DND-41 (cell line): ENCODE results near the gene SETD1A.

Experiments used
- ATAC-seq: fragments of 200-7000 bp; cut with Tn5 transposase; 3 replicates; pipeline ENCODE4 v1.9.1; 2021; ENCODE audit warnings: low read depth; ENCODE audit not compliant: insufficient read depth
- DNase-seq: peaks from one replicate; pipeline ENCODE4 v3.0.0-alpha.2; 2020
- H2AFZ ChIP-seq: 2 replicates; pipeline ENCODE4 v1.6.0; 2012; ENCODE audit warnings: low read depth, low read length
- H3K27ac ChIP-seq: 2 replicates; pipeline ENCODE4 v1.5.1; 2012; ENCODE audit warnings: low read length, inconsistent platforms
- H3K27me3 ChIP-seq: fragments of 200-600 bp; sonication (generic); 2 replicates; pipeline ENCODE4 v1.6.0; 2012; ENCODE audit warnings: low read length, mild to moderate bottlenecking, inconsistent platforms; ENCODE audit not compliant: insufficient read depth, poor library complexity
- H3K36me3 ChIP-seq: 2 replicates; pipeline ENCODE4 v1.5.1; 2012; ENCODE audit warnings: low read length, inconsistent platforms; ENCODE audit not compliant: insufficient read depth
- H3K4me1 ChIP-seq: 2 replicates; pipeline ENCODE4 v1.5.1; 2012; ENCODE audit warnings: mild to moderate bottlenecking, low read length; ENCODE audit not compliant: insufficient read depth
- H3K4me2 ChIP-seq: 2 replicates; pipeline ENCODE4 v1.6.0; 2012; ENCODE audit warnings: mild to moderate bottlenecking, moderate library complexity, low read length, inconsistent platforms; ENCODE audit not compliant: insufficient read depth
- H3K4me3 ChIP-seq, 2 experiments: fragments of 200-600 bp in 1 of 2; shearing (Covaris generic) in 1 of 2; 2 replicates each; pipeline ENCODE4 v1.5.1; 2012 to 2016; ENCODE audit warnings: inconsistent platforms in 2 of 2, low read length in 2 of 2, mild to moderate bottlenecking in 2 of 2, low read depth in 1 of 2, moderate library complexity in 1 of 2
- H3K79me2 ChIP-seq: 2 replicates; pipeline ENCODE4 v1.6.0; 2012; ENCODE audit warnings: low read length, inconsistent platforms; ENCODE audit not compliant: insufficient read depth
- H3K9ac ChIP-seq: 2 replicates; pipeline ENCODE4 v1.6.0; 2012; ENCODE audit warnings: low read depth, mild to moderate bottlenecking, inconsistent platforms, low read length, moderate library complexity
- H3K9me3 ChIP-seq: 2 replicates; pipeline ENCODE4 v1.5.1; 2012; ENCODE audit warnings: low read length, moderate library complexity, mild to moderate bottlenecking, inconsistent platforms; ENCODE audit not compliant: insufficient read depth, severe bottlenecking
- H4K20me1 ChIP-seq: 2 replicates; pipeline ENCODE4 v1.6.0; 2012; ENCODE audit warnings: low read length; ENCODE audit not compliant: insufficient read depth
- EZH2 ChIP-seq: IDR thresholded peaks from 3 replicates; pipeline ENCODE4 v1.6.1; 2012; ENCODE audit warnings: borderline replicate concordance, low read depth, mild to moderate bottlenecking, moderate library complexity, low read length, inconsistent platforms; ENCODE audit not compliant: severe bottlenecking
- TF ChIP-seq, protein P1 (sequence below): IDR thresholded peaks from 2 replicates; pipeline ENCODE4 v1.5.1; 2012; ENCODE audit warnings: borderline replicate concordance, low read length, moderate library complexity, mild to moderate bottlenecking; ENCODE audit not compliant: poor library complexity, severe bottlenecking; ENCODE audit errors: extremely low read depth

Gene SETD1A

DNA sequence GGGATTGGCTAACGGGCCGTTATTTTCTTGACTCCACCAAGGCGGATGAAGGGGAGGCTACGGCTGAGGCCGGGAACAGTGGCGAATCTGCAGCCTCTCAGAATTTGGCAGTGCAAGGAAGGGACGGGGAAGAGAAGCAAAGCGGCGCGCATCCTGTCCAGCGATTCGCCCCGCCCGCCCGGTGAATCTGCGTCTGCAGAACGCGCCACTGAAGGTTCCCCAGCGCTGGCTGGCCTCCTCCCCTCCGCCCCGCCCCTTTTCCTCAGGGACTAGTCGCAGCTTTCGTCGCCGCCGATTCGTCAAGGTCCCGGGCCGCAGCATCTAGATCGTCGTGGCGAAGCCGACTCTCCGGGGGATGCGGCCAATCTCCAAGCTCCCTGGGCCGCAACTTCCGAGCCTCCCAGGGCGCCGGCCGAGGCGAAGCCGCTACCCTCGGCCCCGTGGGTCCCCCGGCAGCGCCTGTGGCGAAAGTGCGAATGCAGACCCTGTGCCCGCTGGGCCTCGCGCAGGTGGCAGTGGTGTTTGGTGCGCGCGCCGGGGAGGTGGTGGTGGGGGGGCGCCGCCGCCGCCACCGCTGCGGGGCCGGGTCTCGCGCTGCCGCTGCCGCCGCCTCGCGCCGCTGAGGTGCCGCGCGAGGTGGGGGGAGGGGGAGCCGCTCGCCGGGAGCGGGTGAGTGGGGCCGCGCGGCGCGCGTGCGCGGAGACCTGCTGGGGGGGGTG is at the start of gene SETD1A:
Gene SETD1A, plus strand, starts transcription at position 299 of the 719 bp plus-strand sequence. CDS start 978 bp downstream, outside the sequence.
- Histone ChIP-seq H3K27me3 (no peaks in the 10 kb centered on the region), H3K79me2 (peaks cover 30% of the 10 kb centered on the region), H3K36me3 (peaks cover 41% of the 10 kb centered on the region), H3K4me1 (peaks cover 36% of the 10 kb centered on the region), H4K20me1 (peaks cover 20% of the 10 kb centered on the region), H3K4me2 (peak within 1 kb of the TSS; percentile 99), H3K4me3 (peak within 1 kb of the TSS; percentile 59 to 72), H3K9ac (peak within 1 kb of the TSS; percentile 96), H3K9me3 (no peaks in the 10 kb centered on the region), H2AFZ (peak within 1 kb of the TSS; percentile 97), H3K27ac (peak within 1 kb of the TSS; percentile 97)
- TF ChIP-seq EZH2: no peak
- TF ChIP-seq, protein P1, sequence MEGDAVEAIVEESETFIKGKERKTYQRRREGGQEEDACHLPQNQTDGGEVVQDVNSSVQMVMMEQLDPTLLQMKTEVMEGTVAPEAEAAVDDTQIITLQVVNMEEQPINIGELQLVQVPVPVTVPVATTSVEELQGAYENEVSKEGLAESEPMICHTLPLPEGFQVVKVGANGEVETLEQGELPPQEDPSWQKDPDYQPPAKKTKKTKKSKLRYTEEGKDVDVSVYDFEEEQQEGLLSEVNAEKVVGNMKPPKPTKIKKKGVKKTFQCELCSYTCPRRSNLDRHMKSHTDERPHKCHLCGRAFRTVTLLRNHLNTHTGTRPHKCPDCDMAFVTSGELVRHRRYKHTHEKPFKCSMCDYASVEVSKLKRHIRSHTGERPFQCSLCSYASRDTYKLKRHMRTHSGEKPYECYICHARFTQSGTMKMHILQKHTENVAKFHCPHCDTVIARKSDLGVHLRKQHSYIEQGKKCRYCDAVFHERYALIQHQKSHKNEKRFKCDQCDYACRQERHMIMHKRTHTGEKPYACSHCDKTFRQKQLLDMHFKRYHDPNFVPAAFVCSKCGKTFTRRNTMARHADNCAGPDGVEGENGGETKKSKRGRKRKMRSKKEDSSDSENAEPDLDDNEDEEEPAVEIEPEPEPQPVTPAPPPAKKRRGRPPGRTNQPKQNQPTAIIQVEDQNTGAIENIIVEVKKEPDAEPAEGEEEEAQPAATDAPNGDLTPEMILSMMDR: no peak
- peak; percentile 84 for ATAC-seq
- DNase-seq: peak; percentile 97

DNA sequence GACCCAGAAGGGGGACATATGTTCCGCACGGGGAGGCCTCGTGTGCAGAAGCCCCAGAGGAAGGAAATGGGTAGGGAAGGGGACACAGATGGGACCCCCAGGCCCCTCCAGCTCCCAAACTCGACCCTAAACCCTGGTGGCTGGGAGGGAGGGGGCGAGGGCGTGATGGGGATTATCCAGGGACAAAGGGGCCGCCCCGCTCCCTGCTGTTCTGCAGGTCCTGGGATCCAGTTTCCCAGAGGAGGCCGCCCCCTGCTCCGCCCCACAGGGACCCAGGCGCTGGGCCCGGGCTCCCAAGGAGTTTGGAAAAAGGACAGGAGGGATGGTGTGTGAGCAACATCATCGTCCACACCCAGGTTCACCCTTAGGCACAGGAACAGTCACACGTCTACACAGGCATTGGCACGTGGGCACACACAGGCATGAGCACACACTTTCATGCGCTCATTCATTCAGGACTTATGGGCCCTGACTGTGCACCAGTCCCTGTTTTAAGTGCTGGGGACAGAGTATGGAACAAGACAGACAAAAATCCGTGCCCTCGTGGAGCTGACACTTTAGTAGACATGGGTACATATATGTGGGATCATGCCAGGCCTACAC is 47.0 kb upstream of the SETD1A start:
- H3K36me3 ChIP-seq: no peaks in the 10 kb centered on the region
- ATAC-seq (no peak), DNase-seq (no peak)
- no peaks in the 10 kb centered on the region for H3K4me1 ChIP-seq
- no peak overlapping the region for H3K9ac ChIP-seq
- TF ChIP-seq EZH2: no peak
- H3K9me3 ChIP-seq: no peaks in the 10 kb centered on the region
- no peak overlapping the region for H3K4me2 ChIP-seq
- H2AFZ ChIP-seq: no peak overlapping the region
- H3K27me3 ChIP-seq: no peaks in the 10 kb centered on the region
- H3K4me3 ChIP-seq: no peak overlapping the region
- H4K20me1 ChIP-seq: no peaks in the 10 kb centered on the region
- H3K27ac ChIP-seq: no peak overlapping the region
- no peaks in the 10 kb centered on the region for H3K79me2 ChIP-seq

DNA sequence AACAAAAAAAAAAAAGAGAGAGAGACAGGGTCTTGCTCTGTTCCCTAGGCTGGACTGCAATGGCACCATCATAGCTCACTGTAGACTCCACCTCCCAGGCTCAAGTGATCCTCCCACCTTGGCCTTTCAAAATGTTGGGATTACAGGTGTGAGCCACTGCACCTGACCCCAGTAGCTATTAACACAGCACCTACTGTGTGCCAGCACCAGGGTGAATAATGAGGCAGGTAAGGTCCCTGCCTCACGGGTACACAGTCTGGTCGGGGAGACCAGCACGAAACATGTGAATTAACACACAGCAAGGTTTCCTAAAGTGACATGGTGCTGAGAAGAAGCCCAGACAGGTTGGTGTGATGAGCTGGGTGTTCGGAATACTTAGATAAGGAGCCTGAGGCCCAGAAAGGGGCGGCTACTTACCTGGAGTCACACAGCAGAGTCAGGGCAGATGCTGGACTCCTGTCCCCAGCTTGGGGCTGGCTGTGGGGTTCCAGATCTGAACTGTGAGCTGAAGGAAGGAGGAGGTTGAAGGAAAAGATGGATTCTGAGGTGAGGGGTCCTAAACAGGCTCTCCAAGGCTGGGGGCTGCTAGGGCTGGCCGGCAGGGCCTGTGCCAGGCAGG is 44.7 kb upstream of the SETD1A start:
- no peak overlapping the region for H2AFZ ChIP-seq
- H3K79me2 ChIP-seq: no peaks in the 10 kb centered on the region
- H3K36me3 ChIP-seq: no peaks in the 10 kb centered on the region
- H4K20me1 ChIP-seq: no peaks in the 10 kb centered on the region
- H3K4me2 ChIP-seq: no peak overlapping the region
- H3K9me3 ChIP-seq: no peaks in the 10 kb centered on the region
- ATAC-seq (peak; percentile 17; the same call in 1 of the 3 replicates), DNase-seq (no peak)
- no peaks in the 10 kb centered on the region for H3K27me3 ChIP-seq
- no peak for TF ChIP-seq EZH2
- TF ChIP-seq, protein P1: no peak
- no peaks in the 10 kb centered on the region for H3K4me1 ChIP-seq
- H3K27ac ChIP-seq: no peak overlapping the region
- H3K4me3 ChIP-seq: no peak overlapping the region
- H3K9ac ChIP-seq: no peak overlapping the region

DNA sequence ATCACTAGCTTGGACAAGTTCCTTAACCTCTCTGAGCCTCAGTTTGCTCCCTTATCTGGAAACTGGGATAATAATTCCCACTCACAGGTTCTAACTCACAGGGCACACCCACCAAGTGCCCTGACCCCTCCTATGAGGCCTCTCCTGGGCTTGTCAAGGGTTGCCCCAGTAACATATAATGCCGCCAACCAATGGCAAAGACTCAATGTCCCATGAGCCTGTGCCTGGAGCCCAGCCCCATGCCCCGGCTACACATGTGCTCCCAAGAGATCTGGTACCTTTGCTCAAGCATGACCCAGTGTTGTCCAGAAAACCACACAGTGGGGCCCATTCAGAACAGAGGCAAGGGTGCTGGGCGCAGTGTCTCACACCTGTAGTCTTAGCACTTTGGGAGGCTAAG is 42.7 kb upstream of the SETD1A start:
- H3K36me3 ChIP-seq: no peaks in the 10 kb centered on the region
- no peaks in the 10 kb centered on the region for H3K27me3 ChIP-seq
- no peaks in the 10 kb centered on the region for H3K4me1 ChIP-seq
- no peaks in the 10 kb centered on the region for H3K79me2 ChIP-seq
- no peaks in the 10 kb centered on the region for H3K9me3 ChIP-seq
- no peak for TF ChIP-seq EZH2
- TF ChIP-seq, protein P1: no peak
- H2AFZ ChIP-seq: no peak overlapping the region
- no peak overlapping the region for H3K27ac ChIP-seq
- no peak overlapping the region for H3K4me3 ChIP-seq
- H4K20me1 ChIP-seq: no peaks in the 10 kb centered on the region
- no peak for DNase-seq
- H3K9ac ChIP-seq: no peak overlapping the region
- no peak for ATAC-seq
- H3K4me2 ChIP-seq: no peak overlapping the region
